Bone marrow (tissue), 2 donors: ENCODE data around the gene HOXB6.

ENCODE experiments used
- DNase-seq, 2 donors: peaks; one replicate each; lab custom pipeline; 2025; lab: John Stamatoyannopoulos, UW

HOXB6 gene

GRCh38 chr17:48565925-48566710 lies 38.7 kb downstream of the HOXB6 start:
- no peak for DNase-seq

- no peak for DNase-seq
Measured at GRCh38 chr17:48565022-48565554, 39.7 kb downstream of the HOXB6 start.

GRCh38 chr17:48564188-48565021 lies 40.4 kb downstream of the HOXB6 start:
- no peak for DNase-seq

GRCh38 chr17:48563867-48564187 lies 41.0 kb downstream of the HOXB6 start:
- DNase-seq: no peak

- DNase-seq: no peak
Measured at GRCh38 chr17:48563385-48563838, 41.4 kb downstream of the HOXB6 start.

- no peak for DNase-seq
Measured at GRCh38 chr17:48562934-48563333, 41.9 kb downstream of the HOXB6 start.

GRCh38 chr17:48561884-48562810 lies 42.6 kb downstream of the HOXB6 start:
- no peak for DNase-seq

GRCh38 chr17:48559840-48560817 lies 44.7 kb downstream of the HOXB6 start:
- no peak for DNase-seq

- no peak for DNase-seq
Measured at GRCh38 chr17:48559122-48559839, 45.5 kb downstream of the HOXB6 start.

GRCh38 chr17:48558831-48559121 lies 46.0 kb downstream of the HOXB6 start:
- no peak for DNase-seq

- no peak for DNase-seq
Measured at GRCh38 chr17:48558057-48558830, 46.5 kb downstream of the HOXB6 start.

GRCh38 chr17:48556576-48557401 lies 48.0 kb downstream of the HOXB6 start:
- DNase-seq: no peak

- DNase-seq: no peak
Measured at GRCh38 chr17:48556229-48556575, 48.6 kb downstream of the HOXB6 start.

- no peak for DNase-seq
Measured at GRCh38 chr17:48555258-48556228, 49.2 kb downstream of the HOXB6 start.

GRCh38 chr17:48554412-48555257 lies 50.2 kb downstream of the HOXB6 start:
- DNase-seq: no peak

- no peak for DNase-seq
Measured at GRCh38 chr17:48553826-48554225, 51.0 kb downstream of the HOXB6 start.

- no peak for DNase-seq
Measured at GRCh38 chr17:48553190-48553547, 51.6 kb downstream of the HOXB6 start.
